Uterus (tissue), 4 donors: ENCODE results near the gene CARD11. TPM values are rescaled to one million over a fixed set of nuclear protein-coding genes. Genes with fewer than 3 reads are reported as not detected.

Experiments
- DNase-seq, 2 donors: peaks; one replicate each; pipeline ENCODE4 v3.0.0-alpha.2; 2019 to 2020
- H3K27ac ChIP-seq, 2 donors: fragments of 200-600 bp; sonication (generic); 1 replicate in 1 of 2; 2 replicates in 1 of 2; pipeline ENCODE4 v1.5.1; 2016 to 2018
- H3K27me3 ChIP-seq, 2 donors: fragments of 200-600 bp; sonication (generic); one replicate each; pipeline ENCODE4 v1.5.1; 2018 to 2019; ENCODE audit warnings: control low read depth in 1 of 2
- H3K36me3 ChIP-seq, 2 donors: fragments of 200-600 bp; sonication (generic); one replicate each; pipeline ENCODE4 v1.5.1; 2019; ENCODE audit warnings: control low read depth in 1 of 2
- H3K4me1 ChIP-seq, 2 donors: fragments of 200-600 bp; sonication (generic); one replicate each; pipeline ENCODE4 v1.5.1; 2018 to 2019; ENCODE audit warnings: control low read depth in 1 of 2
- H3K4me3 ChIP-seq, 2 donors: fragments of 200-600 bp; sonication (generic); 1 replicate in 1 of 2; 2 replicates in 1 of 2; pipeline ENCODE4 v1.5.1; 2018 to 2019; ENCODE audit warnings: mild to moderate bottlenecking in 1 of 2
- H3K9me3 ChIP-seq, 2 donors: fragments of 200-600 bp; sonication (generic); one replicate each; pipeline ENCODE4 v1.5.1; 2019; ENCODE audit warnings: control low read depth in 1 of 2
- CTCF ChIP-seq, 4 experiments: fragments of 200-600 bp in 2 of 4; fragments of 450-650 bp in 2 of 4; sonication (generic) in 2 of 4; IDR thresholded peaks; one replicate each; pipeline ENCODE4 v1.5.1; 2016 to 2019; ENCODE audit warnings: antibody characterized with exemption in 4 of 4, mild to moderate bottlenecking in 2 of 4, moderate library complexity in 1 of 4
- POLR2A ChIP-seq, 2 donors: fragments of 450-650 bp; IDR thresholded peaks; one replicate each; pipeline ENCODE4 v1.6.1; 2016; ENCODE audit warnings: antibody characterized with exemption in 2 of 2, mild to moderate bottlenecking in 1 of 2, moderate library complexity in 1 of 2
- intact Hi-C: fragments of 100-400 bp; cut with DNase I; formaldehyde crosslinking; loops from one replicate; pipeline ENCODE4 v1.15.1; 2023; ENCODE audit warnings: low total_unique reads
- total RNA-seq, 4 donors: library from RNA; depleted of rRNA in 3 of 4; stranded (reverse); fragments of >200 nt in 3 of 4; gene quantifications; one replicate each; pipeline versions ENCODE4 v1.1.0 to v1.2.4, GENCODE V29; 2014 to 2023
- donor health status: DM: yes; HTN: yes; CAD: no.

CARD11 gene
- total RNA-seq, 4 donors from 2014 or later = 0.95 to 1.0 TPM; not detected in 2

- Histone ChIP-seq H3K4me1 (peaks cover 0 to 8% of the 10 kb centered on the region in 2 donors), H3K27me3 (no peaks in the 10 kb centered on the region), H3K9me3 (no peaks in the 10 kb centered on the region), H3K4me3 (no peak overlapping the region), H3K27ac (peak overlapping the region; percentile 83 to 89), H3K36me3 (no peaks in the 10 kb centered on the region)
- intact Hi-C loops = no loop called here
- peak; percentile 81 to 85 for DNase-seq
- peak; percentile 13 to 48 for TF ChIP-seq POLR2A (IDR thresholded peaks at IDR 0.05)
- no peak for TF ChIP-seq CTCF (IDR thresholded peaks at IDR 0.05)
Observed at GRCh38 chr7:2863461-2864066, 180.1 kb downstream of the CARD11 start.

GRCh38 chr7:2862831-2863361, 180.8 kb downstream of the CARD11 start:
- intact Hi-C loops = no loop called here
- H3K27me3 ChIP-seq = no peaks in the 10 kb centered on the region
- no peaks in the 10 kb centered on the region for H3K9me3 ChIP-seq
- no peaks in the 10 kb centered on the region for H3K36me3 ChIP-seq
- TF ChIP-seq CTCF (IDR thresholded peaks at IDR 0.05) (no peak), POLR2A (IDR thresholded peaks at IDR 0.05) (no peak)
- peak in 1 of 2 donors; percentile 31 for DNase-seq
- H3K27ac ChIP-seq = peak overlapping the region; percentile 83 to 89
- no peak overlapping the region for H3K4me3 ChIP-seq
- peaks cover 0 to 8% of the 10 kb centered on the region in 2 donors for H3K4me1 ChIP-seq

- no peaks in the 10 kb centered on the region for H3K36me3 ChIP-seq
- intact Hi-C loops = no loop called here
- DNase-seq = no peak
- H3K27ac ChIP-seq = no peak overlapping the region
- H3K4me3 ChIP-seq = no peak overlapping the region
- TF ChIP-seq POLR2A (IDR thresholded peaks at IDR 0.05) = no peak
- no peak for TF ChIP-seq CTCF (IDR thresholded peaks at IDR 0.05)
- no peaks in the 10 kb centered on the region for H3K27me3 ChIP-seq
- H3K4me1 ChIP-seq = peaks cover 0 to 8% of the 10 kb centered on the region in 2 donors
- no peaks in the 10 kb centered on the region for H3K9me3 ChIP-seq
Observed at GRCh38 chr7:2861509-2861908, 182.2 kb downstream of the CARD11 start.

GRCh38 chr7:2860627-2861133, 183.0 kb downstream of the CARD11 start:
- intact Hi-C loops = no loop called here
- peaks cover 0 to 8% of the 10 kb centered on the region in 2 donors for H3K4me1 ChIP-seq
- DNase-seq = no peak
- TF ChIP-seq POLR2A (IDR thresholded peaks at IDR 0.05) (no peak), CTCF (IDR thresholded peaks at IDR 0.05) (no peak)
- H3K27ac ChIP-seq = no peak overlapping the region
- no peaks in the 10 kb centered on the region for H3K27me3 ChIP-seq
- H3K4me3 ChIP-seq = no peak overlapping the region
- no peaks in the 10 kb centered on the region for H3K9me3 ChIP-seq
- H3K36me3 ChIP-seq = no peaks in the 10 kb centered on the region

GRCh38 chr7:2859952-2860351, 183.7 kb downstream of the CARD11 start:
- TF ChIP-seq CTCF (IDR thresholded peaks at IDR 0.05) (no peak), POLR2A (IDR thresholded peaks at IDR 0.05) (no peak)
- Histone ChIP-seq H3K4me1 (peaks cover 0 to 8% of the 10 kb centered on the region in 2 donors), H3K36me3 (no peaks in the 10 kb centered on the region), H3K9me3 (no peaks in the 10 kb centered on the region), H3K27ac (no peak overlapping the region), H3K27me3 (no peaks in the 10 kb centered on the region), H3K4me3 (no peak overlapping the region)
- DNase-seq = no peak
- intact Hi-C loops = no loop called here
